Esophagus muscularis mucosa (tissue), 4 donors: ENCODE measurements around the gene STKLD1.

ENCODE experiments used
- EP300 ChIP-seq: sonication (generic); formaldehyde crosslinking; IDR thresholded peaks from one replicate; pipeline ENCODE4 v1.6.1; 2017; ENCODE audit warnings: antibody characterized with exemption
- POLR2A ChIP-seq: fragments of 450-650 bp; IDR thresholded peaks from one replicate; pipeline ENCODE4 v1.6.1; 2017; ENCODE audit warnings: antibody characterized with exemption, moderate library complexity, mild to moderate bottlenecking, low read depth
- POLR2AphosphoS5 ChIP-seq, 2 donors: sonication (generic); formaldehyde crosslinking; IDR thresholded peaks; one replicate each; pipeline ENCODE4 v1.6.1; 2017; ENCODE audit warnings: antibody characterized with exemption in 2 of 2
- TF ChIP-seq, protein P1 (sequence below), 3 experiments: fragments of 200-600 bp in 2 of 3; fragments of 450-650 bp in 1 of 3; sonication (generic) in 2 of 3; IDR thresholded peaks; one replicate each; pipeline ENCODE4 v1.5.1; 2017 to 2019; ENCODE audit warnings: antibody characterized with exemption in 3 of 3, mild to moderate bottlenecking in 2 of 3, moderate library complexity in 1 of 3

DNA sequence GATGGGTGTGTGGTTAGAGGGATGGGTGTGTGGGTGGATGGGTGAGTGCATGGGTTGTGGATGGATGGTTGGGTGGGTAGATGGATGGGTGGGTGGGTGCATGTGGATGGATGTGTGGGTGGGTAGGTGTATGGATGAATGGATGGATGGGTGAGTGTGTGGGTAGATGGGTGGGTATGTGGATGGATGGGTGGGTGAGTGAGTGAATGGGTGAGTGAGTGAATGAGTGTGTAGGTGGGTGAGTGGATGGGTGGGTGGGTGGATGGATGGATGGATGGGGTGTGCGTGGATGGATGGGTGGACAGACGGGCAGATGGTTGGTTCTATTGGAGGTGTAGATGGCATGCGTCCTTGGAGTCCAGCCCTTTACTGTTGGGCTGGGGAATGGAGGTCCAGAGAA lies 17.2 kb downstream of the STKLD1 start:
- TF ChIP-seq POLR2A (no peak), EP300 (no peak), POLR2AphosphoS5 (IDR thresholded peaks at IDR 0.05) (no peak)
- TF ChIP-seq, protein P1, sequence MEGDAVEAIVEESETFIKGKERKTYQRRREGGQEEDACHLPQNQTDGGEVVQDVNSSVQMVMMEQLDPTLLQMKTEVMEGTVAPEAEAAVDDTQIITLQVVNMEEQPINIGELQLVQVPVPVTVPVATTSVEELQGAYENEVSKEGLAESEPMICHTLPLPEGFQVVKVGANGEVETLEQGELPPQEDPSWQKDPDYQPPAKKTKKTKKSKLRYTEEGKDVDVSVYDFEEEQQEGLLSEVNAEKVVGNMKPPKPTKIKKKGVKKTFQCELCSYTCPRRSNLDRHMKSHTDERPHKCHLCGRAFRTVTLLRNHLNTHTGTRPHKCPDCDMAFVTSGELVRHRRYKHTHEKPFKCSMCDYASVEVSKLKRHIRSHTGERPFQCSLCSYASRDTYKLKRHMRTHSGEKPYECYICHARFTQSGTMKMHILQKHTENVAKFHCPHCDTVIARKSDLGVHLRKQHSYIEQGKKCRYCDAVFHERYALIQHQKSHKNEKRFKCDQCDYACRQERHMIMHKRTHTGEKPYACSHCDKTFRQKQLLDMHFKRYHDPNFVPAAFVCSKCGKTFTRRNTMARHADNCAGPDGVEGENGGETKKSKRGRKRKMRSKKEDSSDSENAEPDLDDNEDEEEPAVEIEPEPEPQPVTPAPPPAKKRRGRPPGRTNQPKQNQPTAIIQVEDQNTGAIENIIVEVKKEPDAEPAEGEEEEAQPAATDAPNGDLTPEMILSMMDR (IDR thresholded peaks at IDR 0.05) = no peak
